ENCODE measurements around the gene GPR158.

Gene GPR158

DNA sequence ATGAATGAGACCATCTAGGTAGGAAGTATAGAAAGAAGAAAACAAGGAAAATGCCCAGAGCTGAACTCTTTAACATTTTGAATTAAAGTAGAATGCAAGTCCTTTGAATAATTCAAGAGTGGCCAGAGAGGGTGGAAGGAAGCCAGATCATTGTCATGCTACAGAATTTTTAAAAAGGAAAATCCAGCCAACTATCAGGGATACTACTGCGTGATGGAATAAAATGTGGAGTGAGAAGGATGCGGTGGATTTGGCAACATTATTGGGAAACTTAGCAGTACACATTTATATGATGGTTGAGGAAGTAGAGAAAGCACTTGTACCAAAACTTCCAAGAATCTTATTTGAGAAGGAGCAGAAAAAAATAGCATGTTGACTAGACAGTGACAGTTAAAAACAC, 261.6 kb downstream of the GPR158 start:
- no peak for DNase-seq

DNA sequence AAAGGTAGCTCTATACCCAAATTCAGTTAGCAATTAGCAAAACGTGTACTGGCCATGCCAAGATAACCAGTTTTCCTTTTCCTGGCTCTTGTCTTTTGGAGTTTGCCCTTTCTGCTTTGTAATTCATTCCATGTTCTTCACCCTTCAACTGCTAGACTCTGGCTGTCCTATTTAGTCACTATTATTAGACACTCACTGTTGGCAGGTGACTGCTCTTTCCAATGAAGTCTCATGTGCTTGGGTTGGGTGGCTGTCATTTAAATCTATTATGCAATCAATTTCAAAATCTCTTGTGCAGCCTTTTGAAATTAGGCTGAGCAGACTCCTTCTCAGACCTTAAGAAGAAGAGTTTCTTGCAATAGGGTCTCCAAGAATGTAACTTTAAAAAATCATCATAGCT, 266.5 kb downstream of the GPR158 start:
- DNase-seq = no peak

DNA sequence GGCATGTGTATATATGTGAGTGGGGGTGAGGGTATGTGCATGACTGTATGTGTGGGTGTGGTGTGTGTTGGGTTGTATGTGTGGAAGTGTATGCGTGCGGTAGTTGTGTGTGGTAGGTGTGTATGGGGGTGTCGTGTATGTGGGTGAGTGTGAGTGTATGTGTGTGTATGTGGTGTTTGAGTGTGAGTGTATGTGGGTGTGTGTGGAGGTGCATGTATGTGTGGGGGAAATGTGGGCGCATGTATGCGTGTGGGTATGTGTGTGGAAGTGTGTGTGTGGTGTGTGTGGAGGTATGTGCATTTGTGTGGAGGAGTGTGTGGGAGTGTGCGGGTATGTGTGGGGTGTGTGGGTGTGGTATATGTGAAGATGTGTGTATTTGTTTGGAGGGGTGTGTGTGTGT, 269.5 kb downstream of the GPR158 start:
- no peak for DNase-seq

DNA sequence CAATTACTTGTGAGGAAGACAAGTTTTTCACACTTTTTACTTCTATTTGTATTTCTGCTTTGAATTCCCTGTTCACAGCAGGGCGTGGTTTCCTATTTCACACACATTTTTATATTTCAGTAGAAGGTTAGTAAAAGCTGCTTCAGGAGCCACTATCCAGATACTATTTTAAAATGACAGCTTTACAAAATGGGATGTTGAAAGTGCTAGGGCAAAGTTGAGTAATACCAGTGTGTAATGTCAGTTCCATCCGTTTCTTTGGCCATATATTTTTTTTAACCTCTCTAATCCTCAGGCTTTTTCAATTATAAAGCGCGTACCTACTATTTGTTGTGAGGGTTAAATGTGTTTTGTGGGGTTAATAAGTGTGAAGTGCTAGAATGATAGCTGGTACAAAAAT, 276.6 kb downstream of the GPR158 start:
- DNase-seq = no peak

DNA sequence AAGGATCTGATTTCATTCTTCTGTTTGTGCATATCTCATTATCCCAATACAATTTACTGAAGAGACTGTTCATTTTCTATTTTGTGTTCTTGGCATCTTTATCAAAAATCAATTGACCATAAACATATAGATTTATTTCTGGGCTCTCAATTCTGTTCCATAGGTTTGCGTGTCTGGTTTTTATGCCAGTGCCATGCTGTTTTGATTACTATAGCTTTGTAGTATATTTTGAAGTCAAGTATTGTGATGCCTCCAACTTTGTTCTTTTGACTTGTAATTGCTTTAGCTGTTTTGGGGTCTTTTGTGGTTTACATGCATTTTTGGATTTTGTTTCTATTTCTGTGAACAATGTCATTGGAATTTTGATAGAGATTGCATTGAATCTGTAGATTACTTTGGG, 278.8 kb downstream of the GPR158 start:
- DNase-seq = no peak

DNA sequence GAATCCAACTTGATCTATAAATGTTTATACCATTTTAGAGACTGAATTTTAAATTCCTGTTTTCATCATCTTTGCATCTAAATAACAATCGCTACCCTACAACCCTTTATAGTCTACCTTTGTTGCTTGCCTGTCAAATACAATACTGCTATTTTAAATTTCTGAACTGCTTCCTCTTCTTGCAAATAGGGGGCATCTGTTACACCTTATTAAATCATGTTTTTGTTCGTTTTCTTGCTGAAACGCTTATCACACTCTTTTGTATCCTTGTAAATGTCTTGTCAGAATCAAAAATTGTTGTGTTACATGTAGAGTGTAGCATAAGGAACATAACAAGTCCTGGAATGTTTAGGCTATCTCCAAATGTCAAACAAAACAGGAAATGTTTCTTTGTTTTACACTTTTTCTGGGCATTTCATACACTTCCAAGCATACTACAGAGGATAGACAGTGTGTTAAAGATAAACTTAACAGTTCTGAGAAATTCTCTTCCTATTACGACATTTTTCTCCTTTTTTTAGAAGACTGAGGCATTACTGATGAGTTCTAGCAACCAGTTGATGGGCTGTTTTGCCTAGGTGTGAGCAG, 281.3 kb downstream of the GPR158 start:
- DNase-seq = no peak

DNA sequence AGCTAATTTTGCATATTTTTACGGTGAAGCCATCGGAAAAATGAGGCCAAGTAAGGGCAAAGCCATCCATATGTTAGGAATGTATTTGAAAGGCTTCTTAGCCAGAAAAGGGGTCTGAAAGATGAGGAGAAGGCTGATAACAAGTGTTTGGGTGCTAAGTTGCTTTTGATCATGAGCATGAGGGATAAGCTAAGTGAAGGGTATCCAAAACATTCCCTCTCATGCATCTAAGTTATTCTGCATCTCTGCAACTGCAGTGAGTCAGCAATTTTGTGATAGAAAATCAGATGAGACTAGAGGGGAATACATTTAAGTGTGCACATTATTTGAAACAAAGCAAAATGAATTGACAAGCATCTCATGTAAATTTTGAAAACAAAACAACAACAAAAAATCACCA, 282.8 kb downstream of the GPR158 start:
- DNase-seq = no peak

DNA sequence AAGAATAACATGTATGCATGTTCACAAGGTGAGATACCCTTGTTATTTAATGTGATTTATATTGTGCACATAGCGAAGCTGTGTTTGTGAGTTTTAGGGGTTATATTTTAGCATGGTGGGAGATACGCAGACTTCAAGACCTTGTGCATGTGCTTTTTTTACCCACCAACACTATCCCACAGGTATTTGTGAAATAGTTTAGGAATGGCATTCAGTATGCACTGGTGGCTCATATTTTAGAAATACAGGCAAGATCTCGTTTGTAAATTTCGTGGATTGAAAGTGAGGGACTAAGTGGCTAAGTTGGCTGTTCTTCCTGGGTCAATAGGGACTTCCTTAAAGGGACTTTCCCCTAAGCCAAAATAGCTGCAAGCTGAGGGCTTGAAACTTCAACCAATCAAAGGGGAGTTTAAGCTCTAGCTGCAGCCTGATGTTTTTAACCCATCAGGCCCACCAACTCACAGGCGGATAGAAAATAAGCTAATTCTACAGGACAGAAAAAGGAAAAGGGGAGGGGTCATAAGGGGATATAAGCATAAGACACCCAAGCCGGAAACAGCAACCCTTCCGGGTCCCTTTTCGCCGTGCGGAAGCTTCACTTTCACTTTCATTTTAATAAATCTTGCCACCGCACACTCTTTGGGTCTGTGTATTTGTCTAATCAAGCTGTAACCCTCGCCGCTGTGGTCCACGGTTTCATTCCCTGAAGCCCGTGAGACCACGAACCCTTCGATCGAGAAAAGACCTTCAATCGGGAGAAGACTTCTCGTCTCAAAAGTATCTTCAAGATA, 291.0 kb downstream of the GPR158 start:
- no peak for DNase-seq

DNA sequence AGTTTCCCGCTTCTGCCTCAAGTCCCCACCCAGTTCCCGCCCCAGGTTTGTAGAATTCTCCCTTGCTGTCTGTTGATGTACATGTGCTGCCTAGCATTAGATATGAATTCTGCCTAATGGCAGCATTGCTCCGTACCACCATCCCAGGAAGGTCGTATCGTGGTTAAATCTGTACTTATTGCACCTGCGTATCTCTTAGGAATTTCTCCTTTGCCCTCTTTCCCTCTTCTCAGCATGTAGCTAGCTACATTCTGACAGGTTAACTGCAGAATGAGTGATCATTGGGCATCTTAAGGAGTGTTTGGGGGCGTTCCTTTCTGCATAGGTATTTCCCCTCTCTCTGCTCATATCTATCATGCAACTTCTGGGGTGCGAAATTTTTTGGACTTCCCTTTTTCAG, 293.1 kb downstream of the GPR158 start:
- DNase-seq = no peak

DNA sequence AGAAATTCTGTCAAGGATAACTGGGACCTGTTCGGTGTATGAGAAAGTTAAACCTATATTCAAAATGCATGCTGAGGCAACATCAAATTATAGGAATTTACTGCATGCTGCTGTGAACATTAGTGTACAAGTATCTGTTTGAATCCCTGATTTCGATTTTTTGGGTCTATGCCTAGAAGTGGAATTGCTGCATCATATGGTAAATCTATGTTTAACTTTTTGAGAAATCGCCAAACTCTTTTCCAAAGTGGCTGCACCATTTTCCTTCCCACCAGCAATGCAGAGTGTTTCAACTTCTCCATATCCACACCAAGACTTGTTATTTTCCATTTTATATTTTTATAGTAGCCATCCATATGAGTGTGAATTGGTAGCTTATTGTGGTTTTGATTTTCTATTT, 306.7 kb downstream of the GPR158 start:
- DNase-seq = no peak

DNA sequence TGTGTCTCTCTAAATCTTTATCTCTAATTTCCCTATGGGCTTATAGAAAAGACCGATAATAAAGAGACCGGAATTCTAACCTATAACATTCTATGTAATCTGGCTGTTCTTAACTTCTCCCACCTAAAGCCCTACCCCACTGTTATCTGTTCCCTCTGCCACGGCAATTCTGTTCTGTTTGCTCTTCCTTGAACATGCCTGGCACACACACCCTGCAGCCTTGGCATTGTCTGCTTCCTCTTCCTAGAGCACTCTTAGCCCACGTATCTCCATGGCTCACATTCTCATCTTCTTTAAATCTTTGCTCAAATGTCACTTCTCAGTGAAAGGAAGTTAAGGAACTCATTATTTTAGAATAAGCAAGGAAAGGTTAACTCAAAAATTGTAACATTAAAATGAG, 309.2 kb downstream of the GPR158 start:
- DNase-seq = no peak

DNA sequence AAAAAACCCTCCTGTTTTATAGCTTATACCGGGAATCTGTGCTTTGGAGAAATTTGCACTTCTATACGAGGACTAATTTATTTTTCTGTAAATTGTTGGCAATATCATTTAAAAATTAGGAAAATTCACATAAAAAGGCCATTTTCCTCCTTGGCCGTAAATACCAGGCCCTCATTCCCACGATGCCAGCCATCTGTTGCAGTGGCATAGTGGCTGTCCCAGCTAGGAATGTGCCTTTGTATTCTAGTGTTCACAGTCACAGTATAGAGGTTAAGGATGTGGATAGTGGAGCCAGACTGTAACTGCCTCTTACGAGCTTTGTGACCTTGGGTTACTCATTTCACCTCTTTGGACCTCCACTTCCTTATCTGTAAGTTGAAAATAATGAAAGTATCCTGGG, 312.5 kb downstream of the GPR158 start:
- no peak for DNase-seq

DNA sequence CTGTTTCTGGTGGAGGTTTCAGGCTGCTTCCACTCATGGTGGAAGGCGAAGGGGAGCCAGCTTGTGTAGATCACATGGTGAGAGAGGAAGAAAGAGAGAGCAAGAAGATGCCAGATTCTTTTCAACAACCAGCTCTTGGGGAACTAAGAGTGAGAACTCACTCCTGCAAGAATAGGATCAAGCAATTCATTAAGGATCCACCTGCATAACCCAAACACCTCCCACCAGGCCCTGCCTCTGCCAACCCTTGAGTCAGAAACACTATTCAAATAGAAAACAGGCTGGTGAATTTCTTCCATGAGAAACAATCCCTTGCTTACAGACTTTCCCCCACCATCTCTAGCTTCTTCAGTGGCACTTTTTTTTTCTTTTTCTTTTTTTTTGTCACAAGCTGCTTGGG, 317.2 kb downstream of the GPR158 start:
- no peak for DNase-seq

DNA sequence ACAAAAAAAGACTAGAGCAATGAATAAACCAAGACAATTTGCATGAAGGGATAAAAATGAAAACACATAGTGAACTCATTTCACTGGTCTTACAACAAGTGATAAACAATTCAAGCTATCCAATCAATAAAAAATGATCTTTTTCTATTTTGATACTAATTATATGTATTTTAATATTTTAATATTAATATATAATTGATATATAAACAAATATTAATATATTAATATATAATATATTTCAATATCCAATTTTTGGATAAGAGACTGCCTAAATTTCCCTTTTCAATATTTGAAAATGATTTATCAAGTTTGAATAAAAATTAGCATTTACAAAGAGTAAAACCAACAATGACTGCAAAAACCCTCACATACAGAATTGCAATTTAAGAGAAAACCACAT, 317.9 kb downstream of the GPR158 start:
- no peak for DNase-seq

DNA sequence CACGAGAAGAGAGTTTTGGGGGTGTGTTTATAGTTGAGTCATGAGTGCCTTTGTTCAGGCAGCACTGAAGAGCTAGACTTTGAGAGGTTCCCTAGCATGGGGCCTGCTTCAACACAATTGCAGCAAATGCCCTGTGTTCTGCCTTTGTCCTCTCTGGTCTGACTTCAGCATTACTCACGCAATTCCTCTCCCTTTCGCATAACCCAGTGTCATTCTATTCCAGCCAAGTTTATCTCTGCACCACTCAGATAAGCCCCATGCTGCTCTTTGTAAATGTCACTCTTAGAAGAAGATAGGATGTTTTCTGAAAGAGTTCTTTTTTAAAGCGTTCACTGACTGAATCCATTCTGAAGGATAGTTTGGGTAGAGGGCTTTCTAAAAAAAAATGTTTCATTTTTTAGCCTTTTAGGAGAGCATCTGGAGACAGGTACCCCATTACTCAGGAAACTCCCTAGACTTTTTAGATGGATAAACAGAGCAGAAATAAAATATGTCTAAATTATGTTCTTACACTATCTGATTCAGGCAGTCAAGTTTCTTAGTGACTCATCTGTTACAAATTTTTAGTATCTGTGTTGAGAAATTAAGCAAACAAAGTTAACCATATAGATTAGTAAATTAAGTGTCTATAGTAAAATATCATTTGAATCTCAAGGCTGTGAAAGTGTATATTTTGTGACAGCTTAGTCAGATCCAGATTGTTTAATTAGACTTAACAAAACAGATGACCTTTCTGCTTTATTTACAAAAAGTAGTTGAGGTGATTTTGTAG, 318.5 kb downstream of the GPR158 start:
- peak in 1 of 2 experiments; percentile 35 for DNase-seq

DNA sequence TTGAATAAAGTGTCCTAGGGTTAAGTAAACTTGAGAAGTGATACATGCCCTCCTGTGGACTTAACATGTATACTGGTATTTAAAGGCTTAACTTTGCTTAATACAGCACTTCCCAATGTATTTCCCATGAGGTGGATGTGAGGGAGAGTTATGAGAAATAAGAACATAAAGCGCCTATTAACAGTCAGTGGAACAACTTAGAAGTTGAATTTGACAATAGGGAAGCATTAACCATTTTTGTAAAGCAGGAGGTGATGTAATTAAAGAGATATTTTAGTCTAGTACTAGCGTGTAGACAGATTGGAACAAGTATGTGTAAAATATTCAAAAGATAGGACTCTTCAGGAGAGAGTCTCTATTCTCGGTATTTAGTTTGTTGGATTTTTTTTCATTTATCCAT, 322.4 kb downstream of the GPR158 start:
- no peak for DNase-seq

DNA sequence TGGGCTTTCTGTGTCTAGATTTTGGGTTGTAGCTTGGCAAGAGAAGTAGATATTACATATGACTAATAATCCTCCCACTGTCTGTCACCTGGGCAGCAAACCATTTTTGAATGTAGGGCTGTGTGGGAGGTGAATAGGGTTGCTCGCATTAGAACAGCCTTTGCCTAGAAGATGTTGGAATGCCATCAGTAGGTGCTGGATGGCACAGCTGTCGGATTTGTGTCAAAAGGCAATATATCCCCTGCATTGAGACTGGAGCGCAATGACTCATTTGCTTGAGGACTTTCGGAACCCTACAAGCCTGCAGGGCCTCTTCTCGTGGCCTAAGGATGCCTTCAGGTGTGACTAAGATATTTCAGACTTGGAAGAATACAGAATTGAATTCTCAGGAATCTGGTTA, 323.8 kb downstream of the GPR158 start:
- no peak for DNase-seq

DNA sequence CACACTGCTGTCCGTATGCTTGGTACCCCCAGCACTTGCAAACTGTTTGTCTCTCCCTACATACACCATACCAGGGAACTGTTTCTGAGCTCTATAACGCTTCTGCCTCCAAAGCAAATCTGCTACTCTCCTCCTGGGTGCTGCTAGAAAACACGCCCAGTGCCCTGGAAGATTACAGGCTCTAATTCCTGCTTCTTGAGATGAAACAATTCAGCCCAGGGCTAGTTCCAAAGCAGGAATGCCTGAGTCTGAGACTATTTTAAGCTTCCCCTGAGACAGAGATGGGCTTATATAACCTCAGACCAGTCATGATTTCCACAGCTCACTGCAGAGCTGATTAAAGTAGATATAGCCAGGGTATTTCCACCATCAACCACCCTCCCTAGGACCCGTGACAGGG, 327.1 kb downstream of the GPR158 start:
- no peak for DNase-seq

DNA sequence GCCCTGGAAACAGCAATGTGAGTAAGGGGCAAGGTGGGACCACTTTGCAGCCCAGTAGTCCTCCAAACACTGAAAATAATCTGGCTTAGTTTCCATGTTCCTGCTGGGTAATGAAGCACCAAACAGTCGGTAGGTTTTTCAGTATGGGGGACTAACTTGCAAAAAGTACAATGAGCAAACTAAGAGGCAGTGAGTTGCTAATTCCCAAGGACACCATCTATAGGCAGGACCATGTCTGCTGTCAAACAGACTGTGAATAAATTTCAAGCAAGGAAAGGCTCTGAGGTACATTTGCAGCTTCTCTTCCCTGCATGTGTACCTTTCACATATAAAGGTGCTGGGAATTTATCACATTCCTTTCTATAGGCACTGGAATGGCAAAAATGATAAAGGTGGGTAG, 327.7 kb downstream of the GPR158 start:
- no peak for DNase-seq

DNA sequence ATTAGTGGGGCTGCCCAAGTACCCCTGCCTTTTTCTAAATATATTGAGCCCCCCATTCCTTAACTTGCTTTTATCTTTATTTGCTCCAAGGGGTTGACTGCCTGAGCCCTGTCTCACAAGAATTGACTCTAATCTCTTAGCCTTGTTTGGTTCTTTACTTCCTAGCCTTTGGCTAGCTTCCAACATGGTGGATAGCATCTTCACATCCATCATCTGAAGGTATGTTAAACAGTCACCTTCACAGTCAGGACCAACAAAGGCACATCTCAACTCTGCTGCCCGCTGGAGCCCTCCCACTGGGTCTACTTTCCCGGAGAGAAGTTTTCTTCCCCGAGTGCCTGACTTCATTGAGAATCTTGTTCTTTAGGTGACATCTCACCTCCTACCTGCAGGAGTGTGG, 329.5 kb downstream of the GPR158 start:
- no peak for DNase-seq

DNA sequence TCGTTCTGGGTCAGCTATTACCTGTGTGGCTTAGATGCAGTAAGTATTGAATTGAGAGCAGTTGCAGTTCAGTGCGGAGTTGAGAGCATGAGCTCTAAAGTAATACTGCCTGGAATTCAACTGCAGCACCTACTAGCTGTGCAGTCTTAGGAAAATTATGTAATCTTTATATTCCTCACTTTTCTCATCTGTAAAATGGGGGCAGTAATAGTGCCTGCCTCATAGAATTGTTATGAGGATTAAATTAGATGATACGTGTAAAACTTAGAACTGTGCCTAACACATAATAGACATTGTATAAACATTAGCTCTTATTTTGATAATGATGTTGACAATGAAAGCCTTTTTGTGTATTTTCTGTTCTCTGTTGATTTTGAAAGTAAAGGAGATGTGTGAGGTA, 330.0 kb downstream of the GPR158 start:
- no peak for DNase-seq

DNA sequence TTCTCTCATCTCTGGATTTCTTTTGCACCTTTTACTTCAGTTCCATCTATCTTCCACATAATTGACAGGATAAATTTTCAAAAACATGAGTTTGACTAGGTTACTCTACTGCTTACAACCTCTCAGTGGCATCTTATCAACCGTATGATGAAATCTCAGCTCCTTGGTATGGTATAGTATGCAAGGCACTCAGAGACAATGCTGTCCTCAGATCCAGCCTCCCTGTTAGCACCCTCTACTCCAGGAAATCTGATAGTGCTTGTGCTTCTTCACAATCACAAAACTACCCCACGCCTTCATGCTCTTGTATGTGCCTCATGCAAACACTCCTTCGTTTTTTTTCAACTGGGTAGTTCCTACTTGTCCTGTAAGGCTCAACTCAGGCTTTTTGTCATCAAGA, 330.7 kb downstream of the GPR158 start:
- DNase-seq = no peak

DNA sequence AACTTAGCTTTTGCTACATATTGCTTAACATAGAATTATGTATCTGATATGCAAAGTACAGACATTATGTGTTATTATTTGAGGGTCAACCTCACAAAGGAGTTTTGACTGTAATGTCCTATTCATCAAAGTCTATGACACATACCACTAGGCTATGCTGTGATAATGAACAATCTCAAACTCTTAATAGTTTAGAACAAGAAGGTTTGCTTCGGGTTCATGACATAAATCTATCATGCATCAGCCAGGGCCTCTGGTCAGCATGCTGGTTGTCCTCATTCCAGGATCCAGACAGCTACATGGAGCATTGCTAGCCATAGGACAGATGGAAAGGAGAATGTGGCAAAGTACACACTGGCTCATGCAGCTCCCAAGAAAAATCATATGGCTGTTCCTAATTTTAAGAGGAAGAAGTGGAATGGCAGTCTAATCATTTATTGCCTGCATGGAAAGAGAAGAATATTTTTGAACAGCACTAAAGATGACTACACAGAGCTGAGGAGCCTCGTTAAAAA, 332.1 kb downstream of the GPR158 start:
- DNase-seq = no peak

Measured in SW 1271 (cell line).